IPS-NIHi11 (cell line): ENCODE results near the gene RIMBP3B.
"Not testable (repeated sequence)": the region's sequence is repeated elsewhere in the genome, so short reads cannot be mapped to it uniquely, and the experiment has no call there.

ENCODE experiments used
- DNase-seq: peaks from one replicate; pipeline ENCODE4 v3.0.0; 2012; ENCODE audit warnings: mixed read lengths, low spot score

RIMBP3B gene

GRCh38 chr22:21383701-21384467 is at the start of gene RIMBP3B:
RIMBP3B (plus strand) TSS chr22:21383751; CDS start chr22:21383859, 108 bp downstream.
- not testable (repeated sequence) for DNase-seq

GRCh38 chr22:21357527-21357926 is 26.0 kb upstream of the RIMBP3B start:
- not testable (repeated sequence) for DNase-seq

GRCh38 chr22:21360525-21360924 is 23.0 kb upstream of the RIMBP3B start:
- not testable (repeated sequence) for DNase-seq

GRCh38 chr22:21362473-21362872 is 21.1 kb upstream of the RIMBP3B start:
- DNase-seq: not testable (repeated sequence)

GRCh38 chr22:21363061-21363460 is 20.5 kb upstream of the RIMBP3B start:
- not testable (repeated sequence) for DNase-seq

GRCh38 chr22:21363803-21364202 is 19.7 kb upstream of the RIMBP3B start:
- DNase-seq: not testable (repeated sequence)

- DNase-seq: not testable (repeated sequence)
Measured at GRCh38 chr22:21364362-21364761, 19.2 kb upstream of the RIMBP3B start.

GRCh38 chr22:21365337-21365736 is 18.2 kb upstream of the RIMBP3B start:
- not testable (repeated sequence) for DNase-seq

- DNase-seq: not testable (repeated sequence)
Measured at GRCh38 chr22:21368603-21369310, 14.8 kb upstream of the RIMBP3B start.

GRCh38 chr22:21375880-21376279 is 7.7 kb upstream of the RIMBP3B start:
- DNase-seq: not testable (repeated sequence)

GRCh38 chr22:21384468-21385357 is 1.2 kb downstream of the RIMBP3B start:
- not testable (repeated sequence) for DNase-seq

GRCh38 chr22:21389480-21389879 is 5.9 kb downstream of the RIMBP3B start:
- not testable (repeated sequence) for DNase-seq

GRCh38 chr22:21390013-21390412 is 6.5 kb downstream of the RIMBP3B start:
- DNase-seq: not testable (repeated sequence)

- DNase-seq: not testable (repeated sequence)
Measured at GRCh38 chr22:21394613-21395012, 11.1 kb downstream of the RIMBP3B start.

GRCh38 chr22:21401197-21401969 is 17.8 kb downstream of the RIMBP3B start:
- DNase-seq: not testable (repeated sequence)

- not testable (repeated sequence) for DNase-seq
Measured at GRCh38 chr22:21402763-21403314, 19.3 kb downstream of the RIMBP3B start.

- not testable (repeated sequence) for DNase-seq
Measured at GRCh38 chr22:21407139-21407538, 23.6 kb downstream of the RIMBP3B start.

GRCh38 chr22:21407792-21408191 is 24.2 kb downstream of the RIMBP3B start:
- DNase-seq: not testable (repeated sequence)

GRCh38 chr22:21416375-21416774 is 32.8 kb downstream of the RIMBP3B start:
- not testable (repeated sequence) for DNase-seq

- not testable (repeated sequence) for DNase-seq
Measured at GRCh38 chr22:21417227-21417746, 33.7 kb downstream of the RIMBP3B start, which contains the start of gene HIC2. HIC2 (plus strand) TSS chr22:21417371; CDS start chr22:21442832, 25,461 bp downstream.
